ENCODE data around the gene ZC3H7A. TPM values are rescaled to one million over a fixed set of nuclear protein-coding genes. Genes with fewer than 3 reads are reported as not detected.

ZC3H7A gene
- total and polyA plus RNA-seq, 9 of the 15 experiments (the other 6 are each of a cell fraction or from before 2014, with no cell fraction given): 19.8 to 49.1 (median 28.2) TPM

GRCh38 chr16:11721781-11722467 is 75.1 kb downstream of the ZC3H7A start:
- CTCF ChIA-PET (ENCODE audit: low intra/inter-chr PET ratio): no interaction called here
- peak; percentile 71 for TF ChIP-seq ZBTB40 (IDR thresholded peaks at IDR 0.05)
- 0 out of 2 replicates have a peak, but pooled peaks have one; percentile 11 for TF ChIP-seq ZBTB40 (CRISPR knock-in tag; IDR thresholded peaks at IDR 0.05)

More at GRCh38 chr16:11721781-11722467, 75.1 kb downstream of the ZC3H7A start:
- Histone ChIP-seq H3K4me2 (ENCODE audit: insufficient read depth, low read length) (no peak overlapping the region), H4K20me1 (replicated peaks; ENCODE audit: control insufficient read depth, insufficient read depth, low read length) (no peaks in the 10 kb centered on the region), H3K36me3 (ENCODE audit: control insufficient read depth, insufficient read depth, low read length) (peaks cover 81% of the 10 kb centered on the region), H3K9ac (ENCODE audit: insufficient read depth in 1 of 2, low read depth in 2 of 2, low read length in 2 of 2) (no peak overlapping the region), H3K9me1 (ENCODE audit: control insufficient read depth, insufficient read depth, low read length) (no peaks in the 10 kb centered on the region), H3K9me3 (replicated peaks; ENCODE audit: control insufficient read depth, insufficient read depth, low read depth, low read length) (no peaks in the 10 kb centered on the region), H3K79me2 (ENCODE audit: control insufficient read depth, insufficient read depth, low read length) (no peaks in the 10 kb centered on the region), H3K4me3 (no peak overlapping the region), H3K27me3 (ENCODE audit: control insufficient read depth in 2 of 2, insufficient read depth in 2 of 2, low read length in 2 of 2) (no peaks in the 10 kb centered on the region), H2AFZ (ENCODE audit: low read depth, low read length) (no peak overlapping the region), H3K27ac (ENCODE audit: extremely low read depth, low read depth, low read length) (no peak overlapping the region), H3K4me1 (replicated peaks in 1 of 2; ENCODE audit: control insufficient read depth in 2 of 2, insufficient read depth in 2 of 2, low read length in 2 of 2) (no peaks in the 10 kb centered on the region)
- 94% methylated on average over 4 of the region's 4 CpGs for WGBS (ENCODE audit: insufficient coverage, low coverage, missing lambda C conversion rate)
- DNase-seq (ENCODE audit: extremely low read depth in 1 of 4, low spot score in 3 of 4) (no peak), FAIRE-seq (no peak), ATAC-seq (no peak)
- in situ Hi-C loops (cut with MboI) (no loop called here), intact Hi-C loops (cut with micrococcal nuclease) (no loop called here)
- BruUV-seq (replicated peaks): no TSS peak
- POLR2A ChIA-PET: interaction anchor here (0.7 to 1.0 kb wide), 4 partner anchors 11 to 571 kb away, joined by 3 to 5 read pairs (median 4); no protein-coding TSS in a partner anchor
